Measurements from ENCODE around the gene IFRD2.
A peak's percentile ranks its signal among the peaks of the same experiment; 100 is the strongest.

GRCh38 chr3:50334339-50335075 is 42.3 kb upstream of the IFRD2 start:
- TF ChIP-seq, protein P1, sequence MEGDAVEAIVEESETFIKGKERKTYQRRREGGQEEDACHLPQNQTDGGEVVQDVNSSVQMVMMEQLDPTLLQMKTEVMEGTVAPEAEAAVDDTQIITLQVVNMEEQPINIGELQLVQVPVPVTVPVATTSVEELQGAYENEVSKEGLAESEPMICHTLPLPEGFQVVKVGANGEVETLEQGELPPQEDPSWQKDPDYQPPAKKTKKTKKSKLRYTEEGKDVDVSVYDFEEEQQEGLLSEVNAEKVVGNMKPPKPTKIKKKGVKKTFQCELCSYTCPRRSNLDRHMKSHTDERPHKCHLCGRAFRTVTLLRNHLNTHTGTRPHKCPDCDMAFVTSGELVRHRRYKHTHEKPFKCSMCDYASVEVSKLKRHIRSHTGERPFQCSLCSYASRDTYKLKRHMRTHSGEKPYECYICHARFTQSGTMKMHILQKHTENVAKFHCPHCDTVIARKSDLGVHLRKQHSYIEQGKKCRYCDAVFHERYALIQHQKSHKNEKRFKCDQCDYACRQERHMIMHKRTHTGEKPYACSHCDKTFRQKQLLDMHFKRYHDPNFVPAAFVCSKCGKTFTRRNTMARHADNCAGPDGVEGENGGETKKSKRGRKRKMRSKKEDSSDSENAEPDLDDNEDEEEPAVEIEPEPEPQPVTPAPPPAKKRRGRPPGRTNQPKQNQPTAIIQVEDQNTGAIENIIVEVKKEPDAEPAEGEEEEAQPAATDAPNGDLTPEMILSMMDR (IDR thresholded peaks at IDR 0.05) = no peak
- TF ChIP-seq POLR2A (IDR thresholded peaks at IDR 0.05) (no peak), POLR2AphosphoS5 (IDR thresholded peaks at IDR 0.05) (peak in 1 of 2 donors; percentile 14), EP300 (IDR thresholded peaks at IDR 0.05) (no peak)

Measured in upper lobe of left lung (tissue), 4 donors.